Keratinocyte (primary cell): ENCODE results near the gene TRPM2. TPM values are rescaled to one million over a fixed set of nuclear protein-coding genes. Genes with fewer than 3 reads are reported as not detected.

Experiments
- DNase-seq: peaks from one replicate; pipeline ENCODE4 v3.0.0-alpha.2; 2011; ENCODE audit warnings: low read depth, missing footprints, low spot score
- FAIRE-seq: peaks from 2 replicates; lab custom pipeline; 2011; peaks lifted over from hg19 to GRCh38; lab: Jason Lieb, UNC
- H2AFZ ChIP-seq: 2 replicates; pipeline ENCODE4 v1.6.0; 2012; ENCODE audit warnings: low read length, control low read depth, inconsistent platforms; ENCODE audit not compliant: control insufficient read depth
- H3K27ac ChIP-seq: 2 replicates; pipeline ENCODE4 v1.5.1; 2011; ENCODE audit warnings: low read length; ENCODE audit not compliant: control insufficient read depth, insufficient read depth
- H3K27me3 ChIP-seq: 3 replicates; pipeline ENCODE4 v1.6.0; 2011; ENCODE audit warnings: low read length; ENCODE audit not compliant: control insufficient read depth, insufficient read depth; ENCODE audit errors: extremely low read depth
- H3K36me3 ChIP-seq, 2 experiments: 2 replicates in 1 of 2; 3 replicates in 1 of 2; pipeline ENCODE4 v1.5.1; 2011; ENCODE audit warnings: low read length in 2 of 2, mild to moderate bottlenecking in 1 of 2; ENCODE audit not compliant: control insufficient read depth in 2 of 2, insufficient read depth in 2 of 2; ENCODE audit errors: extremely low read depth in 1 of 2
- H3K4me1 ChIP-seq: 3 replicates; pipeline ENCODE4 v1.5.1; 2011; ENCODE audit warnings: low read length; ENCODE audit not compliant: control insufficient read depth, insufficient read depth; ENCODE audit errors: extremely low read depth
- H3K4me2 ChIP-seq: 3 replicates; pipeline ENCODE4 v1.6.0; 2011; ENCODE audit warnings: low read depth, low read length; ENCODE audit not compliant: control insufficient read depth, insufficient read depth; ENCODE audit errors: extremely low read depth
- H3K4me3 ChIP-seq, 3 experiments: fragments of 200-600 bp in 1 of 3; sonication (generic) in 1 of 3; 2 replicates in 2 of 3; 3 replicates in 1 of 3; pipeline ENCODE4 v1.5.1; 2011 to 2016; ENCODE audit warnings: low read length in 3 of 3, mild to moderate bottlenecking in 3 of 3, control low read depth in 2 of 3, inconsistent platforms in 1 of 3, low read depth in 1 of 3, mixed read lengths in 1 of 3, mixed run types in 1 of 3, moderate library complexity in 1 of 3; ENCODE audit not compliant: control insufficient read depth in 2 of 3, insufficient read depth in 2 of 3; ENCODE audit errors: extremely low read depth in 1 of 3
- H3K79me2 ChIP-seq: 2 replicates; pipeline ENCODE4 v1.6.0; 2012; ENCODE audit warnings: low read length; ENCODE audit not compliant: control insufficient read depth, insufficient read depth
- H3K9ac ChIP-seq: 3 replicates; pipeline ENCODE4 v1.6.0; 2011; ENCODE audit warnings: low read length; ENCODE audit not compliant: control insufficient read depth, insufficient read depth; ENCODE audit errors: extremely low read depth
- H3K9me1 ChIP-seq: 3 replicates; pipeline ENCODE4 v1.6.0; 2011; ENCODE audit warnings: low read length; ENCODE audit not compliant: control insufficient read depth, insufficient read depth; ENCODE audit errors: extremely low read depth
- H3K9me3 ChIP-seq: 2 replicates; pipeline ENCODE4 v1.5.1; 2012; ENCODE audit warnings: low read depth, low read length; ENCODE audit not compliant: control insufficient read depth
- H4K20me1 ChIP-seq: 3 replicates; pipeline ENCODE4 v1.6.0; 2011; ENCODE audit warnings: low read length; ENCODE audit not compliant: control insufficient read depth, insufficient read depth; ENCODE audit errors: extremely low read depth
- EZH2 ChIP-seq: IDR thresholded peaks from one replicate; pipeline ENCODE4 v1.6.1; 2012; ENCODE audit warnings: inconsistent platforms, mild to moderate bottlenecking, low read length, moderate library complexity
- dilution Hi-C: fragments of 300-500 bp; cut with MboI; formaldehyde crosslinking; loops from one replicate; pipeline ENCODE4 v1.7.0; 2020; ENCODE audit warnings: low sequenced_read_pairs; ENCODE audit not compliant: extremely low pct_ligation_motif_present
- polyA plus RNA-seq, 5 experiments: library from polyadenylated mRNA; depleted of rRNA in 3 of 5; stranded (reverse) in 3 of 5; stranded (forward) in 1 of 5; unstranded in 1 of 5; fragments of >200 nt; gene quantifications; 1 replicate in 1 of 5; 2 replicates in 3 of 5; 3 replicates in 1 of 5; pipeline versions ENCODE4 v1.2.1 to v1.2.3, GENCODE V29; 2011 to 2012; ENCODE audit warnings: missing spikeins in 2 of 5, low read depth in 1 of 5, low replicate concordance in 1 of 5
- TF ChIP-seq, protein P1 (sequence below), 3 experiments: IDR thresholded peaks in 1 of 3; conservative IDR thresholded peaks in 1 of 3; optimal IDR thresholded peaks in 1 of 3; 2 replicates in 2 of 3; 3 replicates in 1 of 3; pipeline versions ENCODE3 to v1.5.1; 2011; ENCODE audit warnings: low read length in 3 of 3, mild to moderate bottlenecking in 3 of 3, moderate library complexity in 2 of 3, control low read depth in 1 of 3, inconsistent platforms in 1 of 3; ENCODE audit not compliant: insufficient read depth in 2 of 3; ENCODE audit errors: extremely low read depth in 1 of 3

Gene TRPM2
- polyA plus RNA-seq, 1 donor (not counting 4 experiments of a cell fraction or from before 2014, with no cell fraction given) = 0.31 TPM

DNA sequence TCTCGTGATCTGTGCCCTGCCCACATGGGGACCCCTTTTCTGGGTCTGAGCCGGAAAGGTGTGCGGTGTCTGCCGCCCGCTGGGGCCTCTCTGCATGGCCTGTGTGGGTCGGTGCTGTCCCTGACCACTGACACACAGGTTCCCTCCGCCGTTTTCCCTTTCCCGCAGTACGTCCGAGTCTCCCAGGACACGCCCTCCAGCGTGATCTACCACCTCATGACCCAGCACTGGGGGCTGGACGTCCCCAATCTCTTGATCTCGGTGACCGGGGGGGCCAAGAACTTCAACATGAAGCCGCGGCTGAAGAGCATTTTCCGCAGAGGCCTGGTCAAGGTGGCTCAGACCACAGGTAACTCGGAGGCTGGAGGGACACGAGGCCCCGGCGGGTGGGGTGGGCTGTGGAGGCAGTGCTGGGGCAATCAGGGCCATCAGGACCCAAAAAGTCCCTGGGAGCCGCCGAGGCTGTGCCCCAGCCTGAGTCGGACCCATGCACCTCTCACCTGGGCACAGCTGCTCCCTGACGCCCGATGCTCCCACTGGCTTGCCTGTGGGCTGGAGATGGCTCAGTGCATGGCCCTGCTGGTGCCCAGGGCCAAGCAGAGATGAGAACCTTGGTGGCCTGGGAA lies 13.3 kb downstream of the TRPM2 start:
- Histone ChIP-seq H3K27ac (no peak overlapping the region), H3K4me2 (no peak overlapping the region), H3K36me3 (no peaks in the 10 kb centered on the region), H3K27me3 (peaks cover 17% of the 10 kb centered on the region), H4K20me1 (no peaks in the 10 kb centered on the region), H3K4me1 (no peaks in the 10 kb centered on the region), H3K79me2 (no peaks in the 10 kb centered on the region), H3K4me3 (no peak overlapping the region), H3K9ac (no peak overlapping the region), H2AFZ (no peak overlapping the region), H3K9me1 (no peaks in the 10 kb centered on the region), H3K9me3 (no peaks in the 10 kb centered on the region)
- no peak for TF ChIP-seq EZH2
- TF ChIP-seq, protein P1, sequence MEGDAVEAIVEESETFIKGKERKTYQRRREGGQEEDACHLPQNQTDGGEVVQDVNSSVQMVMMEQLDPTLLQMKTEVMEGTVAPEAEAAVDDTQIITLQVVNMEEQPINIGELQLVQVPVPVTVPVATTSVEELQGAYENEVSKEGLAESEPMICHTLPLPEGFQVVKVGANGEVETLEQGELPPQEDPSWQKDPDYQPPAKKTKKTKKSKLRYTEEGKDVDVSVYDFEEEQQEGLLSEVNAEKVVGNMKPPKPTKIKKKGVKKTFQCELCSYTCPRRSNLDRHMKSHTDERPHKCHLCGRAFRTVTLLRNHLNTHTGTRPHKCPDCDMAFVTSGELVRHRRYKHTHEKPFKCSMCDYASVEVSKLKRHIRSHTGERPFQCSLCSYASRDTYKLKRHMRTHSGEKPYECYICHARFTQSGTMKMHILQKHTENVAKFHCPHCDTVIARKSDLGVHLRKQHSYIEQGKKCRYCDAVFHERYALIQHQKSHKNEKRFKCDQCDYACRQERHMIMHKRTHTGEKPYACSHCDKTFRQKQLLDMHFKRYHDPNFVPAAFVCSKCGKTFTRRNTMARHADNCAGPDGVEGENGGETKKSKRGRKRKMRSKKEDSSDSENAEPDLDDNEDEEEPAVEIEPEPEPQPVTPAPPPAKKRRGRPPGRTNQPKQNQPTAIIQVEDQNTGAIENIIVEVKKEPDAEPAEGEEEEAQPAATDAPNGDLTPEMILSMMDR (optimal IDR thresholded peaks at IDR 0.05 in 1 of 3, IDR thresholded peaks at IDR 0.05 in 1 of 3, conservative IDR thresholded peaks at IDR 0.05 in 1 of 3; ENCODE audit: extremely low read depth in 1 of 3, insufficient read depth in 2 of 3, low read length in 3 of 3) = no peak
- no peak for FAIRE-seq
- no peak for DNase-seq
- dilution Hi-C loops = no loop called here

DNA sequence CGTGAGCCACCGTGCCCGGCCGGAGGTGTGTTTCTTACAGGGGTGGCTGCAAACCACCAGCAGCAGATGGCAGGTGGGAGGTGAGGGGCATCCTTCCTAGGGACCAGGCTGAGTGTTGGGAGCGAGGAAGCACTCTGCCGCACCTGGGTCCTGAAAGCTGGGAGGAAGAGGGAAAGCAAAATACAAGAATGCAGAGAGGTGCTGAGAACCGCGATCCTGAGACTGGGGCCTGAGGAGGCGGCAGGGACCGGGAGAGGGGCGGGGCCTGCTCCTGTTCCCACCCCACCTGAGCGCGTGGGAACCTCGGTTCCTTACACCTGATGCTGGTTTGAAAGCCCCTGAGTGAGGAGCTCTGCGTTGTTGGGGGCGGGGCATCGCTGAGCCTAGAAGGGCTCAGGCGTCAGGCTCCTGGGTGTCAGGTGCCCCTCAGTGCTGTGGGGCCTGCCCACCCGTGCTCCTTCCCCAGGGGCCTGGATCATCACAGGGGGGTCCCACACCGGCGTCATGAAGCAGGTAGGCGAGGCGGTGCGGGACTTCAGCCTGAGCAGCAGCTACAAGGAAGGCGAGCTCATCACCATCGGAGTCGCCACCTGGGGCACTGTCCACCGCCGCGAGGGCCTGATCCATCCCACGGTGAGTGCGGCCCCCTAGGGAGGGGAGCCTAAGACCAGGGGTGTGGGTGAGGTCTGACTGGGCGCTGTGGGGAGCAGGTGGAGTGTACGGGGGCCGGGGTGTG lies 15.5 kb downstream of the TRPM2 start:
- no peak overlapping the region for H2AFZ ChIP-seq
- TF ChIP-seq EZH2 = no peak
- TF ChIP-seq, protein P1 (optimal IDR thresholded peaks at IDR 0.05 in 1 of 3, IDR thresholded peaks at IDR 0.05 in 1 of 3, conservative IDR thresholded peaks at IDR 0.05 in 1 of 3; ENCODE audit: extremely low read depth in 1 of 3, insufficient read depth in 2 of 3, low read length in 3 of 3) = no peak
- no peak overlapping the region for H3K4me3 ChIP-seq
- H3K9ac ChIP-seq = no peak overlapping the region
- H3K27ac ChIP-seq = no peak overlapping the region
- no peaks in the 10 kb centered on the region for H3K36me3 ChIP-seq
- no peaks in the 10 kb centered on the region for H3K9me1 ChIP-seq
- H4K20me1 ChIP-seq = no peaks in the 10 kb centered on the region
- no peaks in the 10 kb centered on the region for H3K79me2 ChIP-seq
- FAIRE-seq (no peak), DNase-seq (no peak)
- dilution Hi-C loops = no loop called here
- no peaks in the 10 kb centered on the region for H3K9me3 ChIP-seq
- H3K4me1 ChIP-seq = no peaks in the 10 kb centered on the region
- no peak overlapping the region for H3K4me2 ChIP-seq
- peaks cover 17% of the 10 kb centered on the region for H3K27me3 ChIP-seq
